Measurements from ENCODE around the gene TMEM87B.

The TMEM87B gene

GRCh38 chr2:112150851-112151250, 95.8 kb downstream of the TMEM87B start:
- H3K4me3 ChIP-seq (ENCODE audit: low read length), result no peak overlapping the region
- TF ChIP-seq, protein P1, sequence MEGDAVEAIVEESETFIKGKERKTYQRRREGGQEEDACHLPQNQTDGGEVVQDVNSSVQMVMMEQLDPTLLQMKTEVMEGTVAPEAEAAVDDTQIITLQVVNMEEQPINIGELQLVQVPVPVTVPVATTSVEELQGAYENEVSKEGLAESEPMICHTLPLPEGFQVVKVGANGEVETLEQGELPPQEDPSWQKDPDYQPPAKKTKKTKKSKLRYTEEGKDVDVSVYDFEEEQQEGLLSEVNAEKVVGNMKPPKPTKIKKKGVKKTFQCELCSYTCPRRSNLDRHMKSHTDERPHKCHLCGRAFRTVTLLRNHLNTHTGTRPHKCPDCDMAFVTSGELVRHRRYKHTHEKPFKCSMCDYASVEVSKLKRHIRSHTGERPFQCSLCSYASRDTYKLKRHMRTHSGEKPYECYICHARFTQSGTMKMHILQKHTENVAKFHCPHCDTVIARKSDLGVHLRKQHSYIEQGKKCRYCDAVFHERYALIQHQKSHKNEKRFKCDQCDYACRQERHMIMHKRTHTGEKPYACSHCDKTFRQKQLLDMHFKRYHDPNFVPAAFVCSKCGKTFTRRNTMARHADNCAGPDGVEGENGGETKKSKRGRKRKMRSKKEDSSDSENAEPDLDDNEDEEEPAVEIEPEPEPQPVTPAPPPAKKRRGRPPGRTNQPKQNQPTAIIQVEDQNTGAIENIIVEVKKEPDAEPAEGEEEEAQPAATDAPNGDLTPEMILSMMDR (conservative IDR thresholded peaks at IDR 0.05; ENCODE audit: low read length), result no peak
- DNase-seq (ENCODE audit: low read depth), result no peak

- H3K4me3 ChIP-seq (ENCODE audit: low read length), result no peak overlapping the region
- DNase-seq (ENCODE audit: low read depth), result no peak
- TF ChIP-seq, protein P1 (conservative IDR thresholded peaks at IDR 0.05; ENCODE audit: low read length), result no peak
Observed at GRCh38 chr2:112151271-112151670, 96.2 kb downstream of the TMEM87B start.

DNA sequence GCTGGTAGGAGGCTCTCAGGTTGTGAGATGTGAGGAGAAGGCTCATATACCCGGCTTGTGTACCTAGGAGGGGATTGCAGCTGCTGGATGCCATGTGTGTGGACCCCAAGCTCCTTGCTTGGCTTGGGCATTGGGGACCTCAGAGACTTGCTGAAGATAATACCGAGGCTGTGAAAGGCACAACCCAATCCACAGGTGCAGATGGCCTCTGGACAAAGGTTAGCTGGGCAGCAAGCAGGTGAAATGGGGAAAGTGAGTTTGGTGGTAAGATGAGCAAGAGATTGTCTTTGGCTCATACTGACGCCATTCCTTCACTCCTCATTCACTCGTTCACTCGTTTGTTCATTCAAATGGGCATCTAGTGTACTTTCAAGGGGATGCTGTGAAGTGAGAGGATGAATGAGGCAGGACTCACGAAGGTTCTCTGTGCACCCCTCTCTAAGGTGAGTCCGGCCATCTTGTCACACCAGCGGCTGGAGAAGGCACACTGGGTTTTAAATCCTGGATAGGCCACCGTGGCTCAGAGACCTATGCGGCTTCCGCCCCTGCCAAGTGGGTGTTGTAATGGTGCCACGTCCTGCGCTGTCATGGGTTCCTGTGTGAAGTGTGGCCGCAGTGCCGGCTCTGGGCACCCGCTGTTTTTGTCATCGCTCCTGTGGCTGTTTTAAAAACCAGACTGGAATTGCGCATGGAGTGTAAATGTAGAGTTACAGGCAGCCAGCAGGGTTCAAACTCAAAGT, 96.8 kb downstream of the TMEM87B start:
- no peak overlapping the region for H3K4me3 ChIP-seq (ENCODE audit: low read length)
- TF ChIP-seq, protein P1 (conservative IDR thresholded peaks at IDR 0.05; ENCODE audit: low read length), result no peak
- no peak for DNase-seq (ENCODE audit: low read depth)

DNA sequence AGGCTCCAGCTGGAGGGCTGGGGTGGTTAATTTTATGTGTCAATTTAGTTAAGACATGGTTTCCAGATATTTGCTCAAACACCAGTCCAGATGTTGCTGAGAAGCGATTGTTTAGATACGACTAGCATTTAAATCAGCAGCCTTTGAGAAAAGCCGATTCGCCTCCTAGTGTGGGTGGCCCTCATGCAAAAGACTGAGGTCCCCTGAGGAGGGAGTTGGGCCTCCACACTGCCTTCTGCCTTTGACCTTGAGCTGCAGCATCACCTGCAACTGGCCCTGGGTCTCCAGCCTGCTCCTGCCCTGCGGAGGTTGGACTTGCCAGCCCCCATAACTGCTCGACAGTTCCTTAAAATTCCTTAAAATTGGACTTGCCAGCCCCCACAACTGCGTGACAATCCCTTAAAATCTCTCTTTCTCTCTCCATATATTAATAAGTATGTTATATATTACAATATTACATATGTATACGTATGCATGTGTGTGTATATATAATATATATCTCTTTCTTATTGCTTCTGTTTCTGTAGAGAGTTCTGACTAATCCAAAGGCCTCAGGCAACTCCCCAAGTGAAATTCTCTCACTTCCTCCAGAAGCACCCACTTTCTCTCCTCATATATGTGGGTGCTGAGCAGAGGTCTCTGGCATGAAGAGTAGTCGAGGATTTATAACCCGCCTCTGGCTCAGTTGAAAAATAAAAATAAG, 97.6 kb downstream of the TMEM87B start:
- H3K4me3 ChIP-seq (ENCODE audit: low read length), result no peak overlapping the region
- TF ChIP-seq, protein P1 (conservative IDR thresholded peaks at IDR 0.05; ENCODE audit: low read length), result no peak
- DNase-seq (ENCODE audit: low read depth), result no peak

- TF ChIP-seq, protein P1 (conservative IDR thresholded peaks at IDR 0.05; ENCODE audit: low read length), result no peak
- DNase-seq (ENCODE audit: low read depth), result peak; percentile 91
- H3K4me3 ChIP-seq (ENCODE audit: low read length), result no peak overlapping the region
Observed at GRCh38 chr2:112153179-112153490, 98.1 kb downstream of the TMEM87B start.

DNA sequence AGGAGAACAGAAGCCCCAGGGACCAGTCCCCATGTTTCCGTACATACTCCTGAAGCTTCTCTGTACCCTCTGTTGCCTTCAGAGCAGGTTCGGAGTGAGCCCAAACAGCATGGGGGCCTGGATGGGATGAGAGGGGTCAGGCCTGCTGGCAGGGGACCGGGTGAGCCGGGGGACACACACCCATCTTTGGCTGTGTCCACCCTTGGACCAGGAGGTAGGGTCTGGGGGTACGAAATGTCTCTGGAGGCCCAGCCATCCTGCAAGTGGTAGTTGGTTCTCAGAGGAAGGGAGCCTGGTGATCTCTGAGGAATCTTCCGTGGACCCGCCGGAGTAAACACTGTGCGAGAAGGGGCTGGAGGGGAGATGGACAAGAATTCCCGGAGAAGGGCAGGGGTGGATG, 98.4 kb downstream of the TMEM87B start:
- no peak overlapping the region for H3K4me3 ChIP-seq (ENCODE audit: low read length)
- TF ChIP-seq, protein P1 (conservative IDR thresholded peaks at IDR 0.05; ENCODE audit: low read length), result no peak
- no peak for DNase-seq (ENCODE audit: low read depth)
